DND-41 (cell line): ENCODE results near the gene AFF3.

ENCODE experiments used
- ATAC-seq: fragments of 200-7000 bp; cut with Tn5 transposase; 3 replicates; pipeline ENCODE4 v1.9.1; 2021; ENCODE audit warnings: low read depth; ENCODE audit not compliant: insufficient read depth
- DNase-seq: peaks from one replicate; pipeline ENCODE4 v3.0.0-alpha.2; 2020
- H2AFZ ChIP-seq: 2 replicates; pipeline ENCODE4 v1.6.0; 2012; ENCODE audit warnings: low read depth, low read length
- H3K27ac ChIP-seq: 2 replicates; pipeline ENCODE4 v1.5.1; 2012; ENCODE audit warnings: low read length, inconsistent platforms
- H3K27me3 ChIP-seq: fragments of 200-600 bp; sonication (generic); 2 replicates; pipeline ENCODE4 v1.6.0; 2012; ENCODE audit warnings: low read length, mild to moderate bottlenecking, inconsistent platforms; ENCODE audit not compliant: insufficient read depth, poor library complexity
- H3K36me3 ChIP-seq: 2 replicates; pipeline ENCODE4 v1.5.1; 2012; ENCODE audit warnings: low read length, inconsistent platforms; ENCODE audit not compliant: insufficient read depth
- H3K4me1 ChIP-seq: 2 replicates; pipeline ENCODE4 v1.5.1; 2012; ENCODE audit warnings: mild to moderate bottlenecking, low read length; ENCODE audit not compliant: insufficient read depth
- H3K4me2 ChIP-seq: 2 replicates; pipeline ENCODE4 v1.6.0; 2012; ENCODE audit warnings: mild to moderate bottlenecking, moderate library complexity, low read length, inconsistent platforms; ENCODE audit not compliant: insufficient read depth
- H3K4me3 ChIP-seq, 2 experiments: fragments of 200-600 bp in 1 of 2; shearing (Covaris generic) in 1 of 2; 2 replicates each; pipeline ENCODE4 v1.5.1; 2012 to 2016; ENCODE audit warnings: inconsistent platforms in 2 of 2, low read length in 2 of 2, mild to moderate bottlenecking in 2 of 2, low read depth in 1 of 2, moderate library complexity in 1 of 2
- H3K79me2 ChIP-seq: 2 replicates; pipeline ENCODE4 v1.6.0; 2012; ENCODE audit warnings: low read length, inconsistent platforms; ENCODE audit not compliant: insufficient read depth
- H3K9ac ChIP-seq: 2 replicates; pipeline ENCODE4 v1.6.0; 2012; ENCODE audit warnings: low read depth, mild to moderate bottlenecking, inconsistent platforms, low read length, moderate library complexity
- H3K9me3 ChIP-seq: 2 replicates; pipeline ENCODE4 v1.5.1; 2012; ENCODE audit warnings: low read length, moderate library complexity, mild to moderate bottlenecking, inconsistent platforms; ENCODE audit not compliant: insufficient read depth, severe bottlenecking
- H4K20me1 ChIP-seq: 2 replicates; pipeline ENCODE4 v1.6.0; 2012; ENCODE audit warnings: low read length; ENCODE audit not compliant: insufficient read depth
- EZH2 ChIP-seq: IDR thresholded peaks from 3 replicates; pipeline ENCODE4 v1.6.1; 2012; ENCODE audit warnings: borderline replicate concordance, low read depth, mild to moderate bottlenecking, moderate library complexity, low read length, inconsistent platforms; ENCODE audit not compliant: severe bottlenecking
- TF ChIP-seq, protein P1 (sequence below): IDR thresholded peaks from 2 replicates; pipeline ENCODE4 v1.5.1; 2012; ENCODE audit warnings: borderline replicate concordance, low read length, moderate library complexity, mild to moderate bottlenecking; ENCODE audit not compliant: poor library complexity, severe bottlenecking; ENCODE audit errors: extremely low read depth

Gene AFF3

GRCh38 chr2:99867770-99868169 lies 274.6 kb downstream of the AFF3 start:
- Histone ChIP-seq H3K4me2 (no peak overlapping the region), H3K9me3 (no peaks in the 10 kb centered on the region), H3K4me3 (no peak overlapping the region), H4K20me1 (no peaks in the 10 kb centered on the region), H3K9ac (no peak overlapping the region), H2AFZ (no peak overlapping the region), H3K27me3 (no peaks in the 10 kb centered on the region), H3K79me2 (no peaks in the 10 kb centered on the region), H3K27ac (no peak overlapping the region), H3K36me3 (no peaks in the 10 kb centered on the region), H3K4me1 (no peaks in the 10 kb centered on the region)
- no peak for ATAC-seq
- TF ChIP-seq, protein P1, sequence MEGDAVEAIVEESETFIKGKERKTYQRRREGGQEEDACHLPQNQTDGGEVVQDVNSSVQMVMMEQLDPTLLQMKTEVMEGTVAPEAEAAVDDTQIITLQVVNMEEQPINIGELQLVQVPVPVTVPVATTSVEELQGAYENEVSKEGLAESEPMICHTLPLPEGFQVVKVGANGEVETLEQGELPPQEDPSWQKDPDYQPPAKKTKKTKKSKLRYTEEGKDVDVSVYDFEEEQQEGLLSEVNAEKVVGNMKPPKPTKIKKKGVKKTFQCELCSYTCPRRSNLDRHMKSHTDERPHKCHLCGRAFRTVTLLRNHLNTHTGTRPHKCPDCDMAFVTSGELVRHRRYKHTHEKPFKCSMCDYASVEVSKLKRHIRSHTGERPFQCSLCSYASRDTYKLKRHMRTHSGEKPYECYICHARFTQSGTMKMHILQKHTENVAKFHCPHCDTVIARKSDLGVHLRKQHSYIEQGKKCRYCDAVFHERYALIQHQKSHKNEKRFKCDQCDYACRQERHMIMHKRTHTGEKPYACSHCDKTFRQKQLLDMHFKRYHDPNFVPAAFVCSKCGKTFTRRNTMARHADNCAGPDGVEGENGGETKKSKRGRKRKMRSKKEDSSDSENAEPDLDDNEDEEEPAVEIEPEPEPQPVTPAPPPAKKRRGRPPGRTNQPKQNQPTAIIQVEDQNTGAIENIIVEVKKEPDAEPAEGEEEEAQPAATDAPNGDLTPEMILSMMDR: no peak
- DNase-seq: no peak

GRCh38 chr2:99865818-99866676 lies 276.3 kb downstream of the AFF3 start:
- DNase-seq (no peak), ATAC-seq (no peak)
- Histone ChIP-seq H3K9me3 (no peaks in the 10 kb centered on the region), H3K79me2 (no peaks in the 10 kb centered on the region), H3K4me1 (peaks cover 16% of the 10 kb centered on the region), H3K4me2 (no peak overlapping the region), H3K27me3 (no peaks in the 10 kb centered on the region), H3K27ac (no peak overlapping the region), H3K9ac (no peak overlapping the region), H2AFZ (no peak overlapping the region), H4K20me1 (no peaks in the 10 kb centered on the region), H3K4me3 (no peak overlapping the region), H3K36me3 (no peaks in the 10 kb centered on the region)
- TF ChIP-seq EZH2: no peak

GRCh38 chr2:99864561-99865553 lies 277.5 kb downstream of the AFF3 start:
- ATAC-seq: no peak
- Histone ChIP-seq H4K20me1 (no peaks in the 10 kb centered on the region), H3K79me2 (no peaks in the 10 kb centered on the region), H3K27me3 (no peaks in the 10 kb centered on the region), H3K4me1 (peaks cover 21% of the 10 kb centered on the region), H3K36me3 (no peaks in the 10 kb centered on the region), H3K4me3 (no peak overlapping the region), H3K4me2 (no peak overlapping the region), H2AFZ (no peak overlapping the region), H3K27ac (no peak overlapping the region), H3K9ac (no peak overlapping the region), H3K9me3 (no peaks in the 10 kb centered on the region)
- DNase-seq: no peak
- TF ChIP-seq, protein P1: no peak
- TF ChIP-seq EZH2: no peak

DNA sequence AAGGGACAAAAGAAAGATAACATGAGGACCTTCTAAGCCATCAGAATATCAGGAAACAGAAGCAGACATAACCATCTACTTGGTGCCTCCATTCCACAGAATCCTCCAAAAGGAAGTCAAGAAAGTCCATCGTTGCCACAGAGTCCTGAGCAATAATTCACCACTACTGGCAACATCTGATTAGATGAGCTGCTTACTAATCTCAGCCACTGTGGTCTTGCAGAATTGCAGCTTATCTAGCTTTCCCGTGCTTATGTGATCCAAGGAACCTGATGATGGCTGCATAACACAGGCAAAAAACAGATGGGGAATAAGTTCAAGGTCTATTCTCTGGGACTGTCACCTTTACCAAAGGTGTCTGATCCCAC lies 278.5 kb downstream of the AFF3 start:
- no peaks in the 10 kb centered on the region for H3K9me3 ChIP-seq
- DNase-seq: no peak
- no peak overlapping the region for H3K4me3 ChIP-seq
- no peak overlapping the region for H3K27ac ChIP-seq
- H2AFZ ChIP-seq: no peak overlapping the region
- H3K27me3 ChIP-seq: no peaks in the 10 kb centered on the region
- no peak overlapping the region for H3K4me2 ChIP-seq
- ATAC-seq: no peak
- H3K79me2 ChIP-seq: no peaks in the 10 kb centered on the region
- H3K4me1 ChIP-seq: peaks cover 21% of the 10 kb centered on the region
- TF ChIP-seq EZH2: no peak
- TF ChIP-seq, protein P1: no peak
- H3K36me3 ChIP-seq: no peaks in the 10 kb centered on the region
- no peaks in the 10 kb centered on the region for H4K20me1 ChIP-seq
- no peak overlapping the region for H3K9ac ChIP-seq
